HG02588 (cell line): Measurements from ENCODE around the gene NUP43.
"Not testable (repeated sequence)": the region's sequence is repeated elsewhere in the genome, so short reads cannot be mapped to it uniquely, and the experiment has no call there.

Experiments used
- ATAC-seq: cut with Tn5 transposase; IDR thresholded peaks from one replicate; pipeline ENCODE4 v1.9.1; 2021; ENCODE audit warnings: mild to moderate bottlenecking, moderate library complexity; ENCODE audit not compliant: unreplicated experiment

NUP43 gene

DNA sequence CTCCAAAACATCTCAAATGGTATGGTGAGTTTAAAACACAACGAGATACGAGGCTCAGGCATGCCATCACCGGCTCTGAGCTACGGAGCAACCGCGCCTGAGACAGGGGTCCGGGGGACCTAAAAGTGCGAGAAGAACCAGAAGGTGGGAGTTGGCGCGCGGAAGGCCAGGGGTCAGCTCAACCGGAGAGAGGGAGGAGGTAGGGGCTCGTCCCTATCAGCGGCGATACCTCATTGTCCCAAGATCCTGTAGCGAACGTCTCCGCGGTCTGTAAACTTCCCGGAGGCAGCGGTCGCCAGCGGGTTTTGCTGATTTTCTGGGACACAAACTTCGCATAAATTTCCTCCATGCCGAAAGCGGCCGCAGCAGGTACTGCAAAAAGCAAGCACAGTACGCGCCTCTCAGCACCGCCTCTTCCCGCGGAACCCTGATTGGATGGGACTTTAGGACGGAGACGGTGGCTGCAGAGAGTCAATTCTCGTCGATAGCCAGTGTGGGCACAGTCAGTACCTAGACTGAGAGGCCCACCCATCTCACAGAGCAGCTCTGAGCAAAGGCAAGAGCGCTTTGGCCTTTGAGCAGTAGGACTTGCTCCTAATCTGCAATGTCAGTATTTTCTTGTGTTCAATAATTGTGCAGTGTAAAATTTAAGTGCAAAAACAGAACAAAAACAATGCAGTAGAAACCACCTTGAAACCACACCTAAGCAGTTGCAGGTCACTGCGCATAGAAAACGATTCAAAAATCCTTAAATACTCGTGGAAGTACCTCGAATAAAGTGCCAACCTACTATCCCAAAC lies at the start of gene NUP43:
TSS of gene NUP43 (minus strand) at position 383 of the 800 bp plus-strand sequence. CDS start at position 349, 34 bp downstream.
- ATAC-seq, result peak; percentile 44

GRCh38 chr6:149783551-149783950 lies 37.2 kb upstream of the NUP43 start:
- ATAC-seq, result no peak

- no peak for ATAC-seq
These were observed 36.0 kb upstream of the NUP43 start for GRCh38 chr6:149782337-149782736.

DNA sequence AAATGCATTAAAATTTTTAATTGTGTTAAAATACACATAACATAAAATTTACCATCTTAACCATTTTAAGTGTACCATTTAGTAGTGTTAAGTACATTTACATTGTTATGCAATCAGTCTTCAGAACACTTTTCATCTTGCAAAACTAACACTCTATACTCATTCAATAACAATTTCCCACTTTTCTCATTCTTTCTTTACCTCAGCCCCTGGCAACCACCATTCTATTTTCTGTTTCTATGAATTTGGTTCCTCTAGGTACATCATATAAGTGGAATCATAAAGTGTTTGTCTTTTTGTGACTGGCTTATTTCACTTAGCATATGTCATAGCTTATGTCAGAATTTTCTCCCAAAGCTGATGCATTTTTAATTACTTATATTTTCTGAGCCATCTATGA lies 35.4 kb upstream of the NUP43 start:
- ATAC-seq, result no peak

DNA sequence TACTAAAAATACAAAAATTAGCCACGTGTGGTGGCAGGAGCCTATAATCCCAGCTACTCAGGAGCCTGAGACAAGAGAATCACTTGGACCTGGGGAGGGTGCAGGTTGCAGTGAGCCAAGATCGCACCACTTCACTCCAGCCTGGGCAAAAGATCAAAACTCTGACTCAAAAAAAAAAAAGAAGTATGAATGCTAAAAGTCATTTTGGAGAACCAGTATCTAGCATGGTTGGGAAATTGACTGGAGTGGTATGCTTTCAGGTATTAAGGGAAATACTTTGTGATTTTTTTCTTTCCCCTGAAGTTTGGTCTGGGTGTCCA lies 33.3 kb upstream of the NUP43 start:
- ATAC-seq, result no peak

DNA sequence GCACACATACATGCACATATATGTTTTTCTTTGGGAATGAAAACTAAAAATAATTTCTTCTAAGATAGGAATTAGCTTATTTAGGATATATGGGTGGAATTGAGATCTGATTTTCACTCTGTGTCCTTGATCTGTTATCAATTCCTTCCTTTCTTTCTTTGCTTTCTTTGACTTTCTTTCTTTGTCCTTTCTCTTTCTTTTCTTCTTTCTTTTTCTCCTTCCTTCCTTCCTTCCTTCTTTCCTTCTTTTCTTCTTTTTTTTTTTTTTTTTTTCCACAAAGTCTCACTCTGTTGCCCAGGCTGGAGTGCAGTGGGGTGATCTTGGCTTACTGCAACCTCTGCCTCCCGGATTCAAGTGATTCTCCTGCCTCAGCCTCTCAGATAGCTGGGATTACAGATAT lies 31.3 kb upstream of the NUP43 start:
- no peak for ATAC-seq

- ATAC-seq, result no peak
These were observed 25.6 kb upstream of the NUP43 start for GRCh38 chr6:149771925-149772324.

DNA sequence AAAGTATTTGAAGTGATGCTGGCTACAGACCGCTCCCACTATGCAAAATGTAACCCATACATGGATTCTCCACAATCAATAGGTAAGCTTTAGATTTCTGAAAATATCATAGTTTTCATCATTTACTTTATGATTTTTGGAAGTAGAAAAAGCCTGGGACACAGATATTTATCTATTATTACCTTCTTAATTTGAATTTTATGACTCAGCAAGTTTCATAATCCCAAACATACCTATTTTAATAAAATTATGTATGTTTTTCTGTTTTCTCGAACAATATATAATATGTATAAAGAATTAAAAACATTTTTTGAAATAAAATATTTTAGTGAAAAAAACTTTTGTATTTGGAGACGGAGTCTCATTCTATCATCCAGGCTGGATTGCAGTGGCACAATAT lies 24.9 kb upstream of the NUP43 start:
- no peak for ATAC-seq

DNA sequence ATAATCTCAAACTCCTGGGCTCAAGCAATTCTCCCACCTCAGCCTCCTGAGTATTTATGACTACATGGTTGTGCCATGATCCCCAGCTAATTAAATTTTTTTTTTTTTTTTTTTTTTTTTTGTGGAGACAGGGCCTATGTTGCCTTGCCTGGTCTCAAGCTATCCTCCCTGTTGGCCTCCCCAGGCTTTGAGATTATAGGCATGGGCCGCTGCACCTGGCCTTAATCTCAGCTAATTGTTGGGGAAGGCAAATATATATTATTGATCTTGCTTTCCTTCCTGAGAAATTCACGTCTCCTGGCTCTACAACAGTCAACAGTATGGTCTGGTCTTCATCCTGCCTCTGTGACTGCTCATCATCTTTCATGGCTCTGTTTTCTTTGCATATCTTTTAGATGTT lies 23.3 kb upstream of the NUP43 start:
- ATAC-seq, result no peak

GRCh38 chr6:149766156-149766769 lies 19.9 kb upstream of the NUP43 start:
- no peak for ATAC-seq

DNA sequence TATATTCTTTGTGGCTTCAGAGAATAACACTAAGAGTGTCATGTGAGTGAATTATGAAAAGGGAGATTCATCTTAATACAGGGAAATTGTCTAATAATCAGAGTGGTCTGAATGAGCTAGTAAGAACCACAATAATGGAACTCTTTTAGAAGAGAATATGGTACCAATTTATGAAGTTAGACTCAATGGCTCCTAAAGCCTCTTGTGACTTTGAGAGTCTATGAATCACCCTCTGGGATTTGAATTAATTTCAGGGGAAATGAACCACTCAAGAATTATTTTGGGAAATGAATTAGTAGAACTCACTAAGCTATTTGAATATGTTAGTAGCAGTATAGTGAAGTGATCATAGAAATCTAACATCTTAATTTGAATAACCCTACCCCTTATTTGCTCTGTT lies 17.5 kb upstream of the NUP43 start:
- no peak for ATAC-seq

- ATAC-seq, result peak; percentile 97
These were observed 15.1 kb upstream of the NUP43 start for GRCh38 chr6:149761438-149761837.

GRCh38 chr6:149756261-149756636 lies 9.9 kb upstream of the NUP43 start:
- no peak for ATAC-seq

- peak; percentile 59 for ATAC-seq
These were observed 9.3 kb upstream of the NUP43 start for GRCh38 chr6:149755300-149756260.

DNA sequence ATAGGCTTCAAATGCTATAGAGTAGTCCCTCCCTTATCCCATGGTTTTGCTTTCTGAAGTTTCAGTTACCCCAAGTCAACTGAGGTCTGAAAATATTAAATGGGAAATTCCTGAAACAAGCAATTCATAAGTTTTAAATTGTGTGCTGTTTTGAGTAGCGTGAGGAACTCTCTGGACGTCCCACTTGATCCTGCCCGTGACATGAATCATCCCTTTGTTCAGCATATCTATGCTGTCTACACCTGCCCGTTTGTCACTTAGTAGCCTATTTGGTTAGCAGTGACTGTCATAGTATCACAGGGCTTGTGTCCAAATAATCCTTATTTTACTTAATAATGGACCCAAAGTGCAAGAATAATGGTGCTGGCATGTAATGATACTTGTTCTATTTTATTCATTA lies 8.2 kb upstream of the NUP43 start:
- ATAC-seq, result no peak

GRCh38 chr6:149753374-149753637 lies 7.0 kb upstream of the NUP43 start:
- not testable (repeated sequence) for ATAC-seq

DNA sequence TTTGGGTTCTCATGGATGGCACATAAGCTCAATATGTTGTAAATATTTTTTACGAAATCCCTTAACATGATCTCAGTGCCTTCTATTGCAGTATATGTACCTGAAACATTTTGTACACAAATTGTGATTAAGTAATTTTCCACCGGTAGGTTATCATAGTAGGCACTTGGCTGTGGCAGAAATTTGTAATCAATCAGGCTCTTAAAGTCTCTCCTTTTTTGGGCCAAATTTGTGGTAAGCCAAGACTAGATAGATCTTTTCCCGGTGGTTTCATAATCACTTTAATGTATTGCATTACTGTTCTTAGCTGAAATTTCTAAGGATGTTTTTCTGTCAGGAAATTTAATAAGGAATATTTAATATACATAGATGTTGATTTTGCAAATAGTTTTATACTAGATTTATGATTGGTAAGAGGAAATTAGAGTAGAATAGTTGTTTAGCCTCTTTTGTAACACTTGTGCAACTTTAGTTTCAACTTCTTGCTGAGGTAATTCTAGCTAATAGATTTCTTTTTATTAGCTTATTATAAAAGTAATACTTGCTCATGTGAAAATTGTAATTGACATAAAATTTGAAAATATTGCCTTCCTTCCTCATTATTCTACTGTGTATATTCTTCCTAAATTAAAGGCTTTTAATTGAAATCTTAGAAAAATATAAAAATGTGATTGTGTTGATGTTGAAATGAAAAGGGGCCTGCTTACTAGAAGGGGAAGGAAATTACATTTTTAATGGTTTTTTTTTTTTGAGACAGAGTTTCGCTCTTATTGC lies 6.5 kb upstream of the NUP43 start:
- no peak for ATAC-seq

DNA sequence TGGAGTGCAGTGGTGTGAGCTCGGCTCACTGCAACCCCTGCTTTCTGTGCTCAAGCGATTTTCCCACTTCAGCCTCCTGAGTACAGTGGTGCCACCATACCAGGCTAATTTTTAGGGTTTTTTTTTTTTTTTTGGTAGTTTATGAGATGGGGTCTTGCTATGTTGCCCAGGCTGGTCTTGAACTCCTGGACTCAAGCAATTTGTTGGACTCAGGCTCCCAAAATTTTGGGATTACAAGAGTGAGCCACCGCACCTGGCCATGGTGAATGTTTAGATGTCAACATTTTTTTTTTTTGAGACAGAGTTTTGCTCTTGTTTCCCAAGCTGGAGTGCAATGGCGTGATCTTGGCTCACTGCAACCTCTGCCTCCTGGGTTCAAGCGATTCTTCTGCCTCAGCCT lies 5.6 kb upstream of the NUP43 start:
- ATAC-seq, result not testable (repeated sequence)

GRCh38 chr6:149751239-149751638 lies 4.9 kb upstream of the NUP43 start:
- no peak for ATAC-seq

- ATAC-seq, result peak; percentile 33
These were observed 3.8 kb upstream of the NUP43 start for GRCh38 chr6:149750136-149750609.

- ATAC-seq, result peak; percentile 88
These were observed 3.3 kb upstream of the NUP43 start, which contains the start of gene PCMT1 for GRCh38 chr6:149749594-149750135. TSS of gene PCMT1 (plus strand) at chr6:149749741. CDS start at chr6:149749902, 161 bp downstream.
